ENCODE results near the gene CLDN7.

The CLDN7 gene

GRCh38 chr17:7238420-7239090 lies 23.7 kb downstream of the CLDN7 start:
- DNase-seq (ENCODE audit: low read depth in 2 of 2): no peak

DNA sequence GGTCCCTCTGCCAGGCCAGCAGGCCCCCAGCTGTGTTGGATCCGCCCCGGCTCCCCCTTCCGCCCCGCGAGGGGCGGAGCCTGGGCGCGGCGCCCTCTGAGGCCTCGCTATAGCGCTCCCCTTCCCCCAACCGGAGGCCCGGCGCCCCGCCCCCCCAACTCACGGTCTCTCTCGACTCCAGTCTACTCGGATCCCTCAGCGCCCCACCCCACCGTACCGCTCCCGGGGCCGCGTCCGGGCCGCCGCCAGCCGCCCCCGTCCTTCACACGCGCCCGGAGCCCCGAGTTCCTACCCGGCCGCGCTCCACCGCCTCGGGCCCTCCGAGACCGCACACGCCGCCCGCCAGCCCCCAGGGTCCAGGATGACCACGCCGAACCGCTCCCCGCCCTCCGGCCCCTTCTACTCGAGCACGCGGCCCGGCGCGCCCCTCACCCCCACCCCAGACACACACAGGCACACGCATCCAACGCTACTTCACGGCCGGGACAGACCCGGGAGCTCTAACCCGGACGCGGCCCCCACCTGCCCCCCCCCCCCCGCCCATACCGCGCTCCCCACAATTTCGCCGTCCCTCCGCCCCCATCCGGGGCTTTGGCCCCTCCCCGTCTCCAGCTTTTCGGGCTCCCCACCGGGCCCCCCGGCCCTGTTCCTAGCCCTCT lies 24.4 kb downstream of the CLDN7 start:
- peak; percentile 80 to 85 for DNase-seq (ENCODE audit: low read depth in 2 of 2)

DNA sequence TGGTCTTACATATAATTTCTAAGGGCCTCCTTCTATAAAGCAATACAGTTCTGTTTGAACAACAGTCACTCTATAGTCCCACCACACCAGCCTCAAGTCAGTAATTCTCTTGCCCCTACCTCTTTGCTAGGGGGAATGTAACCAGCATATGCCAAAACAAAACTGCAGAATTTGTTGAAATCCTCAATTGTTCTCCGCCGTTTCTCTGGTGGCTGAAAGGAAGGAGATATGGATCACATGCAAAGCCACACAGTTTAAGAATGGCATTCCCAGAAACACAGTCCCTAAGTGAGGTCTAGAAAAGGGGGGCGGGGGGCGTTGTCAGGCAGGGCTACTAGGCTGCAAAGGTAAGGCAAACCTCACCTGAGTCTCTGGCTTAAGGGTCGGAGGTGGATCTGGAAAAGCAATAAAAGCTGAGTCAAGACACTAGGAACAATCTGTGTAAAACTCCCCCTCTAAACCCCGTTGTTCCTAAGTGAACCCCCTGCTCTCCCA lies 25.0 kb downstream of the CLDN7 start:
- DNase-seq (ENCODE audit: low read depth in 2 of 2): no peak

DNA sequence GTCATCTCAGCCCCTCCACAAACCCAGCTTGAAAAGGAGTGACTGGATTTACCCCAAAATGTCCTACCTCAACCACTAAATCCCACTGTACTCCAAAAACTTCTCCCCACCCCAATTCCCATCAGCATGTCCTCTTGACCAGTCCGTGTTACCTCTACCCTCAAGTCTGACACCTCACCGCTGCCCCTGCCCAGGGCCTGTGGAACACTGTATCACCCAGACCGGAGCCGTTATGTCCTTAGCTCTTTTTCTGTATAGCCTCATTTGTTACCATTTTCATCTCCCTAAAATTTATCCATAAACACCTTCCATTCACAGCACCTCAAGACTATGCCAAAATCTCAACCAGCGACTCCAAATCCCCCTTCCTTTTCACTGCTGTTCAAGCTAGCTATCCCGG lies 25.5 kb downstream of the CLDN7 start:
- no peak for DNase-seq (ENCODE audit: low read depth in 2 of 2)

DNA sequence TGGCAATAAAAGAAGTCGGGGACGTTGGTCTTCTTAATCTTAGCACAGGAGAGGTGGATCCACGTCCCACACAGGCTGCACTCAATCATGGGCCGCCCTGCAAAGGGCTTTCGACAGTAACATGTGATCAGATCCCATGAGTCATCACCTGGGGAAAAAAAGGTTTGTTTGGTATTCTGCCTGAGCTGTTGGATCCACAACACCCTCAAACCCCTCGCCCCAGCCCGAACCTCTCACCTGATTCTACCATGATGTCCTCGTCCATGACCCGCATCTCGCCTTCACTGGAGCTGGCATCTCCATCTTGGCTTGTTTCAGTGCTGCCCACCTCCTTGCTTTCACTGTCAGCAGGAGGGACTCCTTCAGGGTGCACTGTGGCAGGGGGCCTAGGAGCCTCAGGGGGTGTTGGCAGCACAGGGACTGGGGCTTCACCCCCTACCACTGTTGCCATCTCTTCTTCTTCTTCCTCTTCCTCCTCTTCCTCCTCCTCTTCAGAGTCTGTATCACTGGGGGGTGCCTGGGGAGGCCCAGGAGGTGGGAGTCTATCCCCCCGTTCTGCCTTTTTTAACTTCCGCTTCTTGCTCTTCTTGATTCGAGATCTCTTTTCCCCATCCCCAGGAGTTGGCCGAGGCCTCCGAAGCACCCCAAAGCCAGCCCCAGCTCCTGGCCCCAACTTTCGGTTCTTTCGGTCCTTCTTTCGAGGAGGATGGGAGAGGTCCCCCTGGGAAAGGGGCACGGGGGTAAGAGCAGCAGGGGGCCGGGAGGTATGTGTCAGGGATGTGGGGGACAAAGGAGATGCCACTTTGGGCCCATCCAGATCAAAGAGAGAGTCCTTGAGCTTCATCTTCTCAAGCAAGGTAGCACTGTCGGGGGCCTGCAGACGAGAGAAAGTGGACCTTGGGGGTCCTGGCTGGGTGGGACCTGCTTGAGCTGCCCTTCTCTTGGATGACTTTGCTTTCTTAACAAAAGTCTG lies 26.3 kb downstream of the CLDN7 start:
- no peak for DNase-seq (ENCODE audit: low read depth in 2 of 2)

- peak; percentile 91 to 94 for DNase-seq (ENCODE audit: low read depth in 2 of 2)
These were observed 28.0 kb downstream of the CLDN7 start, which contains the start of gene DVL2 for GRCh38 chr17:7234083-7234951. Gene DVL2 (minus strand): TSS chr17:7234517. CDS start chr17:7234262, 255 bp downstream.

DNA sequence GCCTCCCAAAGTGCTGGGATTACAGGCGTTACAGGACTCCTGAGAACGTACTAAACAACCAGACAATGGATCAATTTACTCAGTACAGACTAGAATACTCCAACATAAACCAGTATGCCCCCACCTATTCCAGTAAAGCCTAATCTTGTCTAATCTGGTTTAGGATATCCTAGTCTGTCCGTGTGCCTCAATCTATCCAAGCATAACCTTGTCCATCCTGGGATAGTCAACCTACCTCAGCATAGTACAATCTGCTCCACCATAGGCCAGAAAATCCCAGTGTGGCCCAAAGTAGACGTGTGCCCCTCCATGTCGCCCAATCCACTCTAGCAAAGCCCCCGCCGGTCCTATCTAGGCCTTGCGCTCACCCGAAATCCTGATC lies 28.6 kb downstream of the CLDN7 start:
- no peak for DNase-seq (ENCODE audit: low read depth in 2 of 2)

DNA sequence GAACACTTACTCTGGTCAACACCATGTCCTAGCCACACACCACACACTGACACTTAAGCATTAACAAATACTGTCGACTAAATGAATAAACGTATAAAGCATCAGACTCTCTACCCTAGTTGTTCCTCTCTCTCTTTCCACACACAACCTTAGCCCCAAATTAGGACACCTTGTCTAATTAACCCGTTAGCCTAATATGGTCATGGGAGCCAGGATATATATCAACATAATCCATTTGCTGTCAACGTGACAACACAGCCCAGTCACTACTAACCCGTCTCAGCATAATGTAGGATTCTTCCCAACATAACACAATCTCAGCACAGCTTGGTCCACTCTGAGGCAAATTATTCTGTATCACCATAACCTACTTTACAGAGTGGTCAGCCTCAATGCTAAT lies 30.2 kb downstream of the CLDN7 start:
- DNase-seq (ENCODE audit: low read depth in 2 of 2): no peak

DNA sequence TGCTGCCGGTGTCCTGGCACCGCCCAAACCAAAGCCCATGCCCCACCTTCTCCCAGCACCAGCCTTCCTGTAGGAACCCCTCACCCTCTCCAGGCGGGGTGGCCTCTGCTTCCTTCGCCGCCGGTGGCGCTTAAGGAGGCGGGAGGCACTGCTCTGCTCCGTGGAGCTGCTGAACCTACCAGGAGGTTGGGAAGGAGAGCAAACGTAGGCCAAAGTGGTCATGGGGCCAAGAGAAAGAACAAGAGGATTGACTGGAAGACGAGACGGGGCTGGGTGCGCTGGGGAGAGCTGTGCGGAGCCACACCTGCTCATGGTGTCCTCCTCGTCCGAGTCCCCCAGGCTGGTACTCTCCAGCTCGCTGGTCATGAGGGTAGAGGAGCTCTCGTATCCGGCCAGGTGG lies 32.8 kb downstream of the CLDN7 start:
- no peak for DNase-seq (ENCODE audit: low read depth in 2 of 2)

GRCh38 chr17:7228920-7229319 lies 33.4 kb downstream of the CLDN7 start:
- DNase-seq (ENCODE audit: low read depth in 2 of 2): no peak

GRCh38 chr17:7226721-7227710 lies 35.3 kb downstream of the CLDN7 start:
- DNase-seq (ENCODE audit: low read depth in 2 of 2): no peak

DNA sequence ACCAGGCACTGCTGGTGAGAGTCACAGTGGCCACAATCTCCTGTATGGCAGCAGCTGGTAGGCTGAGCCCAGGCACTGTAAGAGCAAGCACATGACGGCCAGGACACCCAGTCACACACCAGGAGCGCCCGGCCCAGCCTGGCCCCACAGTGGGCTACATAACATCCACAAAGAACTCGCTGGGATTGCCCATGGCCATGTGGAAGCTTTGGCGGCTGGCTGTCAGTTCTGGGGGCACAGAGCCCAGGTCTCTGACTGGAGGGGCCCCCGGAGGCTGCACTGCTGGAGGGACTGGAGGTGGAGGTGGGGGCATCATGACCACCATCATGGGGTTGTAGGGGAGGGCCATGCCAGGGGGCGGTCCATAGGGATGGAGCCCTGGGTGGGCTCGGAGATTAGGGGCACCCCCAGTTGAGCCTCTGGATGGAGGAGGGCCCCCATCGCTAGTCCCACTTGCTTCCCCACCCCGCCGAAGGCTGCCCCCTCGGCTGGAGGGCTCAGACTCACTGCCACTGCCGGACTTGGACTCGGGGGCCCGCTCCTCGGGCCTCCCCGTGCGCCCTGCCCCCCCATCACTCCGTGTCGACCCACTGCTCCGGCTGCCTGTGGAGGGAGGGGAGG lies 36.5 kb downstream of the CLDN7 start:
- no peak for DNase-seq (ENCODE audit: low read depth in 2 of 2)

GRCh38 chr17:7224661-7225111 lies 37.6 kb downstream of the CLDN7 start:
- no peak for DNase-seq (ENCODE audit: low read depth in 2 of 2)

DNA sequence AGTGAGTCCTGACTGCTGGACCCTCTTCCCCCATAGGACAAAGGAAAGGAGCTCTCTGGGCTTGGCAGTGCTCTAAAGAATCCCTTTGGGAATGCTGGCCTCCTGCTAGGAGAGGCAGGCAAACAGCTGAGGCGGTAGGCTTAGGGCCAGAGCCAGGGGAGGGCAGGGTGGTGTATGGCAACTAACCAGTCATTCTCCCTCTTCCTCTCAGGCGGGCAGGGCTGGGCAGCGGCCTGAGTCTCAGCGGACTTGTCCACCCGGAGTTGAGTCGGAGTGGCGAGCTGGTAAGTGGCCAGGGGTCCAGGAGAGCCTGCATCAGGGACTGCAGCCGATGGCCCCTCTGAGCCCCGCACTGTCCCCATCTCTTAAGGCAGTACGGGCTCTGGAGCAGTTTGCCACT lies 38.2 kb downstream of the CLDN7 start:
- no peak for DNase-seq (ENCODE audit: low read depth in 2 of 2)

- DNase-seq (ENCODE audit: low read depth in 2 of 2): no peak
These were observed 38.9 kb downstream of the CLDN7 start for GRCh38 chr17:7223375-7223774.

- DNase-seq (ENCODE audit: low read depth in 2 of 2): no peak
These were observed 39.3 kb downstream of the CLDN7 start for GRCh38 chr17:7222972-7223292.

- DNase-seq (ENCODE audit: low read depth in 2 of 2): no peak
These were observed 39.9 kb downstream of the CLDN7 start for GRCh38 chr17:7222093-7222971.

DNA sequence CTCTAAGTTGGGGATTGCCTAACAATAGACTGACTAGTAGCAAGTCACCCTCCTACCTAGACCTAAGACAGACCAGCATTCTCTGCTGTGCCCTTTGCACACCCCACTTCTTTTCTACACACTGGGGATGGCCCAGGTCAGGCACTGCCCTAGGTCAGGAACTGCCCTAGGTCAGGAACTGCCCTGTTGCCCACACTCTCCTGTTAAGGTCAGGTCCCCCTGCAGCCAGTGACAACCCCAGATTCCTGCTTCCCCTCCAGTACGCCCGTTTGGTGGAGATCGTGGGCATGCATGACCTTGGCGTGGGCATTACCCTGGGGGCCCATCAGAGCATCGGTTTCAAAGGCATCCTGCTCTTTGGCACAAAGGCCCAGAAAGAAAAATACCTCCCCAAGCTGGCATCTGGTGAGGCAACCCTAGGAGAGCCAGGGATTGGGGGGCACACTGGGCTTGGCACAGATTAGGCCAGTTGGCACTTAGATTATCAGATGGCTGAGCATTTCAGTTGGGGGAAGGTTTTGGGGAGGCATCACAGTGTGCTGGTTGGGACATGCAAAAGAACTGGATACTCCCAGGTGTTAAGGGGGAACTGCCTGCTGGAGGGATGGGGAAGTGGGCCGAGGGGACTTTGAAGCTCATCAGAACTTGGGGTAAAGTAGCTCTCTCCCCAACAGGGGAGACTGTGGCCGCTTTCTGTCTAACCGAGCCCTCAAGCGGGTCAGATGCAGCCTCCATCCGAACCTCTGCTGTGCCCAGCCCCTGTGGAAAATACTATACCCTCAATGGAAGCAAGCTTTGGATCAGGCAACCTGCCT lies 40.8 kb downstream of the CLDN7 start:
- no peak for DNase-seq (ENCODE audit: low read depth in 2 of 2)
